ENCODE measurements around the gene GRK4.
A peak's percentile ranks its signal among the peaks of the same experiment; 100 is the strongest.
"Not testable (repeated sequence)": the region's sequence is repeated elsewhere in the genome, so short reads cannot be mapped to it uniquely, and the experiment has no call there.

Gene GRK4

DNA sequence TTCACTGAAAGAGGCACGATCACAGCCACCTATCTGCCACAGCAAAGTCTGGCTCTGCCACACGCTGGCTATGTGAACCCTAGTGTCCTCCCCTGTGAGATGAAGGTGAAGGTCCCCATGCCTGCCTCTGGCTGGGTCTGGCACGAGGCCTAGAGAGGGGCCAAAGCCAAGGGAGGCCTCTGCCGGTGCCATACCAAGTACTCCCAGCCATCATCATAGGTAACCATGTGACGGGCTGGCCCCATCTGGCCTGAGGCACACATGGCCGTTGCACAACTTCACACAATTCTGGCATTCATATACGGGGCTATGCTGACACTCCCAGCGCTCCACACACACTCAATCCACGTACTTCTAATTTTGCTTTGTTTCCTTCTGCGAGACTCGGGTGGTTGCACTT lies 15.4 kb upstream of the GRK4 start:
- H3K4me3 ChIP-seq (ENCODE audit: low read length), result no peak overlapping the region
- H3K36me3 ChIP-seq (ENCODE audit: control insufficient read depth, insufficient read depth, low read length), result peaks cover 66% of the 10 kb centered on the region
- no peaks in the 10 kb centered on the region for H3K27me3 ChIP-seq (ENCODE audit: control insufficient read depth, insufficient read depth, low read length)
- H3K4me1 ChIP-seq (ENCODE audit: control insufficient read depth, insufficient read depth, low read length), result no peaks in the 10 kb centered on the region
- no peak overlapping the region for H3K9ac ChIP-seq (ENCODE audit: low read length)
- no peak overlapping the region for H3K27ac ChIP-seq (ENCODE audit: low read depth, low read length)

DNA sequence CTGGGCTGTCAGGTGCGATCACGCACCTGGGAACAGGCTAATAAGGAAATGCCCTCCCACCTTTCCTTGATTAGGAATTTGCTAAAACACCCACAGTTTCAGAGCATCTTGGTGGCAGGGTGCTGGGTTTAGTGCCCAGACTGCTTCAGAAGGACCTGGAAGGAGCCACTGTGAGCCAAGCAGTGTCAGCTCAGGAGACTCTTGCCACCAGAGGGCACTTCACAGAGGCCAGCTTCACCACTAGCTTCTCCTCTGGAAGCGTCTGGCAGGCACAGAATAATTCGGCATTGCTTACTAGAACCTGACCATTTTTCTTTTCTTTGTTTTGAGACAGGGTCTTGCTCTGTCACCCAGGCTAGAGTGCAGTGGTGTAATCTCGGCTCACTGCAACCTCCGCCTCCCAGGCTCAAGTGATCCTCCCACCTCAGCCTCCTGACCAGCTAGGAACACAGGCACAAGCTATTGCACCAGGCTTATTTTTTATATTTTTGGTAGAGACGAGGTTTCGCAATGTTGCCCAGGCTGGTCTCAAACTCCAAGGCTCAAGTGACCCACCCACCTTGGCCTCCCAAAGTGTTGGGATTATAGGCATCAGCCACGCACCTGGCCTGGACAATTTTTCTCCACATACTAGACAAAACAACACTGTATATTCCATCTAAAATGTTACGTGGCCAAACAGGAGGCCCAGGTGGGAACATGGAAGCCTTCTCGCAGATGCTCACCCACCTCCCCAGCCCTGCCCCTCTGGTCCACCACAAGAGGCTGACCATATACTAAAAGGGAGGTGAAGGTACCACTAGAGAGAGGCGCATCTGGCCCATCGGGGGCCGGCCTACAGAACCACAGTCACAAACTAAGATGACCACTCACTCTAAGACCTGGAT lies 14.2 kb upstream of the GRK4 start:
- peaks cover 72% of the 10 kb centered on the region for H3K36me3 ChIP-seq (ENCODE audit: control insufficient read depth, insufficient read depth, low read length)
- no peak overlapping the region for H3K4me3 ChIP-seq (ENCODE audit: low read length)
- H3K4me1 ChIP-seq (ENCODE audit: control insufficient read depth, insufficient read depth, low read length), result no peaks in the 10 kb centered on the region
- no peaks in the 10 kb centered on the region for H3K27me3 ChIP-seq (ENCODE audit: control insufficient read depth, insufficient read depth, low read length)
- no peak overlapping the region for H3K9ac ChIP-seq (ENCODE audit: low read length)
- H3K27ac ChIP-seq (ENCODE audit: low read depth, low read length), result no peak overlapping the region

DNA sequence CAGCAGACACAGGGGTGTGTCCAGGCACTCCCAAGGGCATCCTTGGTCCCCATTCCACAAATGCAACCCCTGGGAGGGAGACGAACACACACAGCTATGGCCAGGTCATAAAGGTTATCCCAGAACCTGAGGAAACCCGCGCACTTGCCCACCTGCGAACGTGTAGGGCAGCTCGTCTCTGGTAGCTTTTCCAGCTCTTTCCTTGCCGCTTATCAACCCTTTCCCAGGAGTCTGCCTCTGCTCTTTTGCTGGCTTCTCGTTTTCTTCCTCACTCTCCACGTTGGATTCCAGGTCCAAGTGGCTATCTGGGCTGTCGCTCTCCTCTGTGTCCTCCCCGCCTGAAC lies 13.6 kb upstream of the GRK4 start:
- Histone ChIP-seq H3K27me3 (ENCODE audit: control insufficient read depth, insufficient read depth, low read length) (no peaks in the 10 kb centered on the region), H3K36me3 (ENCODE audit: control insufficient read depth, insufficient read depth, low read length) (peaks cover 69% of the 10 kb centered on the region), H3K4me1 (ENCODE audit: control insufficient read depth, insufficient read depth, low read length) (no peaks in the 10 kb centered on the region)

DNA sequence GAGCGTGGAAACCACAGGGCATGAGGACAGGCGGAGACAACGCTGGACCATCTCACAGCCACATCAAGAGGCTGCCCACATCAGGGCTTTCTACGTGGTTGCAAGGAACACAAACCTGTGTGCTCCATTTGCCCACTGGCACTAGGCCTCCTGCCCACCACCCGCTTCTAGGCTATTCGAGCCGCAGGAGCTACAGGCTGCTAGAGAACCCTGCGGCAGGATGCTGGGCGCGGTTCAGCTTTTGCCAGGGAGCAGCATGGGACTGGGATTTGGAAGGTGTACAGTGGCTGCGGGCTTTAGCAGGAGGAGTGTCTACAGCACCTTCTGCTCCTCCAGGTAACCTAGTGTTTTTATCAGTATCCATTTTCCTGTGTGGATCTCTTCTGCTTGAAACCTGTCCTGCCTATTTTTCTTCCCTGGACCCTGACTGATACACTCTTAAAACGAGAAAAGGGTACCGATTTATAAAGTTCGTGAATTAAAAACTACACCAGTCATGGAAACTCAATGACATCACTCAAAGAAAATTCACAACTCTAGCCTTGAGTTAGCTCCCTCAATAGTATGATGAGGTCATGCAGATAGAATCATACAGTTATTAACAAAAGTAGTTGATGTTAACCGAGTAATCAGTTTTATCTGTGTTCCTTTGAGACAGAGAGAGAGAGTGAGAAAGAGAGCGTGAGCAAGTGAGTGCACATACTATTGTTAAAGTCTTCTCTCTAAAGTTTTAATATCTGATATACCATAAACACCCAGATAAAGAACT lies 13.0 kb upstream of the GRK4 start:
- Histone ChIP-seq H3K27ac (ENCODE audit: low read depth, low read length) (no peak overlapping the region), H3K9ac (ENCODE audit: low read length) (no peak overlapping the region), H3K4me3 (ENCODE audit: low read length) (no peak overlapping the region), H3K36me3 (ENCODE audit: control insufficient read depth, insufficient read depth, low read length) (peaks cover 64% of the 10 kb centered on the region), H3K27me3 (ENCODE audit: control insufficient read depth, insufficient read depth, low read length) (no peaks in the 10 kb centered on the region), H3K4me1 (ENCODE audit: control insufficient read depth, insufficient read depth, low read length) (no peaks in the 10 kb centered on the region)

More for the DNA sequence above, 13.6 kb upstream of the GRK4 start:
- H3K4me3 ChIP-seq (ENCODE audit: low read length), result no peak overlapping the region
- H3K27ac ChIP-seq (ENCODE audit: low read depth, low read length), result no peak overlapping the region
- no peak overlapping the region for H3K9ac ChIP-seq (ENCODE audit: low read length)

DNA sequence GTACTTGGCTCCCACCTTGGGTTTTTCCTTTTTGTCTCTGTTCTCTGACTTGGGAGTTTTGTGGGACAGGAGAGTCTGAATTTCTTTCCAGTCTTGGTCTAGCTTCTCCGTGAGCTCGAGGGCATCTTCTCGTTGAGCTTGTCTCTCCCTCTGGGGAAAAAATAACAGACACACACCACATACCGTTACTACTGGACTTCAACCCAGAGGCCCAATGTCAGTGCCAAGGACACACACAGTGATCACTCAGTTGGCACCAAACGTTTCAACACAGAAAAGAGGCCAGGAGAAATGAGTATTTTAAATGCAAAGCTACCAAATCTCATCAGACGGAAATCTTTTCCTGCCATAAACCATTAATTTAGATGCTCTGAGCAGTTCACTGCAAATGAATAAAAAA lies 9.9 kb upstream of the GRK4 start:
- H3K36me3 ChIP-seq (ENCODE audit: control insufficient read depth, insufficient read depth, low read length), result peaks cover 51% of the 10 kb centered on the region
- H3K9ac ChIP-seq (ENCODE audit: low read length), result no peak overlapping the region

DNA sequence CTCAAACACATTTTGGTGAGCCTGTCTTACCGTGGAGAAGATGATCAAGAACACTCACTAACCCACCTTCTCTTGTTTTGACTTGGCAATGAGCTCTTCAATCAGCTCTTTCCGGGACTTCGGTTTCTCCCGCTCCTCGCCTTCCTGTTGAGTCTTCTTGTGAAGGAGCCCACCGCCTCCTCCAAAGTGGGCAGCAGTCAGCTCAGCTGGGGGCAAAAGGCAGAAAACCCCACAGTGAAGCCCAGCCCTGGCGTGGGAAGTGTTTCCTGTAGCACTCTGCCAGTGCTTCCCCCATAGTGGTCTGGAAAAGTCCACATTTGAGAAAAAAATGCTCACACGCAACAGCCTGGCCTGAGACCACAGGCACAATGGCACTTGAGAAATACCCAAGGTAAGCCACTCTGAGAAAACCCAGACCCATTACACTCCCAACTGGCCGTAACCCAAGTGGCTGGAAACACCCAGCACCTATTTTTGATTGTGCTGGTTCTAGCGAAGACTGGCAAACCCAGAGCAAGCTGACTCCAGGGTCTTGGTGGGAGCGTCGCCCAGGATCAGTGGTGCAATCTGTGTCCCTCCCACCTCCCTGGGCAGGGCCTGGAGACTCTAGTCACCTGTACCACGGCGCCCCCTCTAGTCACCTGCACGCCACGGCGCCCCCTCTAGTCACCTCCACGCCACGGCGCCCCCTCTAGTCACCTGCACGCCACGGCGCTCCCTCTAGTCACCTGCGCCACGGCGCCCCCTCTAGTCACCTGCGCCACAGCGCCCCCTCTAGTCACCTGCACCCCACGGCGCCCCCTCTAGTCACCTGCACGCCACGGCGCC lies 8.8 kb upstream of the GRK4 start:
- H3K9ac ChIP-seq (ENCODE audit: low read length), result no peak overlapping the region
- no peaks in the 10 kb centered on the region for H3K4me1 ChIP-seq (ENCODE audit: control insufficient read depth, insufficient read depth, low read length)
- H3K36me3 ChIP-seq (ENCODE audit: control insufficient read depth, insufficient read depth, low read length), result peaks cover 42% of the 10 kb centered on the region
- H3K4me3 ChIP-seq (ENCODE audit: low read length), result no peak overlapping the region
- H3K27ac ChIP-seq (ENCODE audit: low read depth, low read length), result no peak overlapping the region
- H3K27me3 ChIP-seq (ENCODE audit: control insufficient read depth, insufficient read depth, low read length), result no peaks in the 10 kb centered on the region

More for the DNA sequence above, 9.9 kb upstream of the GRK4 start:
- Histone ChIP-seq H3K27me3 (ENCODE audit: control insufficient read depth, insufficient read depth, low read length) (no peaks in the 10 kb centered on the region), H3K27ac (ENCODE audit: low read depth, low read length) (no peak overlapping the region), H3K4me3 (ENCODE audit: low read length) (no peak overlapping the region), H3K4me1 (ENCODE audit: control insufficient read depth, insufficient read depth, low read length) (no peaks in the 10 kb centered on the region)

DNA sequence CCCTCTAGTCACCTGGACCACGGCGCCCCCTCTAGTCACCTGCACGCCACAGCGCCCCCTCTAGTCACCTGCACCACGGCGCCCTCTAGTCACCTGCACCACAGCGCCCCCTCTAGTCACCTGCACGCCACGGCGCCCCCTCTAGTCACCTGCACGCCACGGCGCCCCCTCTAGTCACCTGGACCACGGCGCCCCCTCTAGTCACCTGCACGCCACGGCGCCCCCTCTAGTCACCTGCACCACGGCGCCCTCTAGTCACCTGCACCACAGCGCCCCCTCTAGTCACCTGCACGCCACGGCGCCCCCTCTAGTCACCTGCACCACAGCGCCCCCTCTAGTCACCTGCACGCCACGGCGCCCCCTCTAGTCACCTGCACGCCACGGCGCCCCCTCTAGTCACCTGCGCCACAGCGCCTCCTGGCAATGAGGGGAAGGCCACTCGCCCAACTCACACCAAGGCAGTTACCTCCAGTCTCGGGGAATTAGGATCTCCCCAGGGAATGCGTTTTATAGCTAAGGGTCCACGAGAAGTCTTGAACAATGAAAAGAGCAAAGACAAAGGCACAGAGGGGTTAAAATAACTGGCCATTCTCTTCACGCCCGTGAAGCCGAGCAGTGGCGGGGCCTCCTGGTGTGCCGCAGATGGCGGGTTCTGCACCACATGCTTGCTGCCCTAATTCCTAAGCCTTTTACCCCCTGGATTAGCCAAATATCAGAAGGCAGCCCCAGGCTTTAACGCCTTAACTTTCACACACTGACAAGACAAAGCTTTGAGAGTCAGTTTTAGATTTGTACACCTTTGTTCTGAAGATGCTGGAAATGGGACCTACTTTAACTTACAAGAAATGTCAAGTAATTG lies 8.0 kb upstream of the GRK4 start:
- H3K36me3 ChIP-seq (ENCODE audit: control insufficient read depth, insufficient read depth, low read length), result peaks cover 34% of the 10 kb centered on the region
- H3K27ac ChIP-seq (ENCODE audit: low read depth, low read length); H3K4me3 ChIP-seq (ENCODE audit: low read length); H3K4me1 ChIP-seq (ENCODE audit: control insufficient read depth, insufficient read depth, low read length); H3K9ac ChIP-seq (ENCODE audit: low read length); H3K27me3 ChIP-seq (ENCODE audit: control insufficient read depth, insufficient read depth, low read length): not testable (repeated sequence)

DNA sequence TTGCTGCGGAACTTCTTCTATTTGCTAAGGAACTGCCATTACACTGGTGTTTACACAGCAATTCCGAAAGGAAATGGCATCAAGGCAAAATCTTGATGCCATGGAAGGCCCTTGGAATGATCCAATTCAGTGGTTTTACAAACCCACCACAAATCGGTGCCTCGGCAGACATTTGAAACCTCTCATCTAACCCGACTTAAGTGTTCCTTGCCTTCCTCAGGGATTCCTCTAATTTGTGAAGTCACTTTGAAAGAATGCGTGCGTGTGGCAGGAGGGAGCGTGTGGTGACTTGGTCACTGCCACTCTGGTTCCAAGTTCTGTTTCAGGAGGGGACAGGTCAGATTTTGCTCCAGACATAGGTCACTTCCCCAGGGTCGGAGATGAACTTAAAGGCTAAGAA lies 4.9 kb upstream of the GRK4 start:
- Histone ChIP-seq H3K4me3 (ENCODE audit: low read length) (no peak overlapping the region), H3K27ac (ENCODE audit: low read depth, low read length) (no peak overlapping the region)

DNA sequence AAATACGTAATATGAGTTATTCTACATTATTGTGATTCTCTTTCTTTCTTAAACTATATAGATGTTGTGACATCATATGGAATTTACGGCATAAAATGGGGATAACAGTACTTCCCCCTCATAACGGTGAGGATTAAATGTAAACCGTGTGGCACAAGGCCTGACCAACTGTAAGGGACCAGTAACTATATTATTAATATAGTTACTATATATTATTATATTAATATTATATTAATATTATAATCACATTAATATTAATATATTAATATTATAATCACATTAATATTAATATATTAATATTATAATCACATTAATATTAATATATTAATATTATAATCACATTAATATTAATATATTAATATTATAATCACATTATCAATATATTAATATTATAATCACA lies 2.9 kb upstream of the GRK4 start:
- not testable (repeated sequence) for H3K4me3 ChIP-seq (ENCODE audit: low read length); H3K27me3 ChIP-seq (ENCODE audit: control insufficient read depth, insufficient read depth, low read length); H3K9ac ChIP-seq (ENCODE audit: low read length); H3K27ac ChIP-seq (ENCODE audit: low read depth, low read length); H3K36me3 ChIP-seq (ENCODE audit: control insufficient read depth, insufficient read depth, low read length)
- H3K4me1 ChIP-seq (ENCODE audit: control insufficient read depth, insufficient read depth, low read length), result peaks cover 14% of the 10 kb centered on the region

More for the DNA sequence above, 4.9 kb upstream of the GRK4 start:
- Histone ChIP-seq H3K36me3 (ENCODE audit: control insufficient read depth, insufficient read depth, low read length) (peaks cover 16% of the 10 kb centered on the region), H3K9ac (ENCODE audit: low read length) (no peak overlapping the region), H3K4me1 (ENCODE audit: control insufficient read depth, insufficient read depth, low read length) (peaks cover 14% of the 10 kb centered on the region), H3K27me3 (ENCODE audit: control insufficient read depth, insufficient read depth, low read length) (no peaks in the 10 kb centered on the region)

DNA sequence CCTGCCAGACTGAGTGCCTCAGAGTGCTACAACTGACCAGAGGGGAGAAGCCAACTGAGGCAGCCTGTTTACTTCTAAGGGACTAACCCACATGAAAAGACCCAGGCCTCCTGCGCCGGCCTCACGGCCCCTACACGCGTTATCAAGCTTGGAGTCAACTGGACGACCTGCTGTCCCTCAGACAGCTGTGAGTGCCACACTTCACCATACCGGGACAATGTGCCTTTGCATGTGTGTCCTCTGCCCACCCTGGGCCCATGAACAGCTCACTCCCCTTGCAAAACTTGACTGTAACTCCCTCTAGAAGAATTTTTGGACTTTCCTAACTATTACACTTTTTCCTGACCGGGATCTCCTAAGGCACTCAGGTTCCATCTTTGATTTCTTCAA lies 2.0 kb upstream of the GRK4 start:
- Histone ChIP-seq H3K9ac (ENCODE audit: low read length) (no peak overlapping the region), H3K27ac (ENCODE audit: low read depth, low read length) (no peak overlapping the region), H3K36me3 (ENCODE audit: control insufficient read depth, insufficient read depth, low read length) (peaks cover 6% of the 10 kb centered on the region), H3K4me3 (ENCODE audit: low read length) (no peak overlapping the region), H3K27me3 (ENCODE audit: control insufficient read depth, insufficient read depth, low read length) (no peaks in the 10 kb centered on the region), H3K4me1 (ENCODE audit: control insufficient read depth, insufficient read depth, low read length) (peaks cover 14% of the 10 kb centered on the region)

DNA sequence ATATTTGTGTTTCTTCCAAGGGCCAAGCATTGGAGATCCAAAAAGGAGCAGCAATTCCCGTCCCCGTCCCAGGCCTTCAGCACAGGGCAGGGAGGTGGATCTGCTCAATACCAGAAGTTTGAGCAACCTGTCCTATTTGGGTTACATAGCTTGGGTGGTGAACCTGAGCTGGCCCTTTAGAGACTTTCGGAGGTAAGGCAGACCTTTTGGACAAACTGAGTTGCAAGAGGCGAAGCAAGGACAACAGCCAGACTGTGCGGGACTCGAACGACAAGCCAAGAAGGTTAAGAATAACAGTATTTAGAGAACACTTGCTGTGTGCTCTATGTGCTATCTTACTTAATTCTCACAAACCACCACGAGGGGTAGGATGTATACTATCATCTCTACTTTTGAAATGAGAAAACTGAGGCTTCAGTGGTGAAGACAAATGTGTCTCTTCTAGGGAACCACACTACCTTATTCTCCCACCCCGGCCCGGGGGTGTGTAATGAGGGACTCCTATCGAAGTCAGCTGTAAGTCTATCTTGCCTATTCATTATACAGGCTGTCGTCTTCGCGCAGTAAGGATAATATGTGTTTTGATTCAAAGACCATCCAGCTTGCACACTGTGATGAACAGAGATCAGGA lies 1.4 kb upstream of the GRK4 start:
- Histone ChIP-seq H3K27ac (ENCODE audit: low read depth, low read length) (no peak overlapping the region), H3K4me3 (ENCODE audit: low read length) (peak overlapping the region; percentile 97), H3K9ac (ENCODE audit: low read length) (no peak overlapping the region), H3K36me3 (ENCODE audit: control insufficient read depth, insufficient read depth, low read length) (peaks cover 6% of the 10 kb centered on the region), H3K27me3 (ENCODE audit: control insufficient read depth, insufficient read depth, low read length) (no peaks in the 10 kb centered on the region), H3K4me1 (ENCODE audit: control insufficient read depth, insufficient read depth, low read length) (peaks cover 14% of the 10 kb centered on the region)

Data from rectal smooth muscle tissue (tissue), 1 donor.